Measurements from ENCODE around the gene MFSD6. TPM values are rescaled to one million over a fixed set of nuclear protein-coding genes. Genes with fewer than 3 reads are reported as not detected.

MFSD6 gene
- total RNA-seq, 2 experiments from 2014 or later, result 34.1 to 37.1 TPM

DNA sequence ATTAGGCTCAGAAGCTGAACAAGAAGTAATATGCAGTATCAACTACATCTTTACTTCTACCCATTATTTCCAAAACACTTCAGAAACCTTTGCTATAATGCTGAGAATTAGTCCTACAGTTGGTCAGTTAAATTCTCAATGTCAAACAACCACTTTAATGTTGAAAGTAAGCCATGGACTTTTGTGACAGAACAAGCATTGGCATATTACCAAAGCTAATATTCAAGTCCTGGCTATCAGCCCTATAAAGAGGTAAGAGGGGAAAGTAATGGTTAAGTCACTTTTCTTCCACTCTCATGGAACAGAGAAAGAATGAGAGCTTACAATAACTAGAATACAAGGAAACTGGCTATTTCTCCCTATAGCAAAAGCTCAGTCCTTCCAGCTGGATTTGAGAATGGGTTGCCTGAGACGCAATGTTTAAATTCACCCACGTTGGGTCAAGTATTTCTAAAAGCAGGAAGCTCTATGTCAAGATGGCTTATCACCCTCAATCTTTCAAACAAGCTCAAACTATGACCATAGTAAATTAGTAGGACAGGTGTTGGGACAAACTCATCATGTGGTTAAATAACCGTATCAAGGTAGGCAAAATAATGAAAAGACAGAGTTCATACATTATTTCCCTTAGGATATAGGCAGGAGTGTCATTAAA lies 31.4 kb upstream of the MFSD6 start:
- no peak for DNase-seq
- ChIA-PET POLR2A (no interaction called here), CTCF (interaction anchor here (0.7 to 1.2 kb wide), 3 partner anchors 11 to 288 kb away, joined by 3 read pairs; no protein-coding TSS in a partner anchor)
- Mint-ChIP-seq H3K9me3 (no peaks in the 10 kb centered on the region), H3K36me3 (no peaks in the 10 kb centered on the region), H3K4me1 (ENCODE audit: low read depth) (no peaks in the 10 kb centered on the region), H3K4me3 (no peak overlapping the region), H3K27ac (no peak overlapping the region), H3K27me3 (no peaks in the 10 kb centered on the region)
- intact Hi-C loops (cut with micrococcal nuclease), result no loop called here

DNA sequence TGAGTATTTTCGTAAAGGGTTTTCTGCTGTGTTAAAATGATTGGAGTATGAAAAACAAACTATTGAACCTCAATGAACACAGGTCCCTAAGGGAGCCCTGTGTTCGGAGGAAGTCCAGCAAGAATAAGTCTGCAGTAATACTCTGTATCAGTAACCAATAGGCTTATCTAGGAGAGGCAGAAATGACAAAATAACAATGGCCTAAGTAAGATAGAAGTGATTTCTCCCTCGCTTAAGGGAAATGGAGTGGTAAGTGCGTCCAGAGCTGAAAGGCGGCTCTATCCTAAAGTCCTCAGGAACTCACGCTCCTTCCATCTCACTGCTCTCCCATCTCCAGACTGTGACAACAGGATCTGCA lies 29.3 kb upstream of the MFSD6 start:
- H3K27ac Mint-ChIP-seq, result no peak overlapping the region
- DNase-seq, result no peak
- H3K9me3 Mint-ChIP-seq, result no peaks in the 10 kb centered on the region
- ChIA-PET POLR2A (no interaction called here), CTCF (no interaction called here)
- H3K4me3 Mint-ChIP-seq, result no peak overlapping the region
- peaks cover 4% of the 10 kb centered on the region for H3K4me1 Mint-ChIP-seq (ENCODE audit: low read depth)
- H3K27me3 Mint-ChIP-seq, result no peaks in the 10 kb centered on the region
- intact Hi-C loops (cut with micrococcal nuclease), result no loop called here
- no peaks in the 10 kb centered on the region for H3K36me3 Mint-ChIP-seq

DNA sequence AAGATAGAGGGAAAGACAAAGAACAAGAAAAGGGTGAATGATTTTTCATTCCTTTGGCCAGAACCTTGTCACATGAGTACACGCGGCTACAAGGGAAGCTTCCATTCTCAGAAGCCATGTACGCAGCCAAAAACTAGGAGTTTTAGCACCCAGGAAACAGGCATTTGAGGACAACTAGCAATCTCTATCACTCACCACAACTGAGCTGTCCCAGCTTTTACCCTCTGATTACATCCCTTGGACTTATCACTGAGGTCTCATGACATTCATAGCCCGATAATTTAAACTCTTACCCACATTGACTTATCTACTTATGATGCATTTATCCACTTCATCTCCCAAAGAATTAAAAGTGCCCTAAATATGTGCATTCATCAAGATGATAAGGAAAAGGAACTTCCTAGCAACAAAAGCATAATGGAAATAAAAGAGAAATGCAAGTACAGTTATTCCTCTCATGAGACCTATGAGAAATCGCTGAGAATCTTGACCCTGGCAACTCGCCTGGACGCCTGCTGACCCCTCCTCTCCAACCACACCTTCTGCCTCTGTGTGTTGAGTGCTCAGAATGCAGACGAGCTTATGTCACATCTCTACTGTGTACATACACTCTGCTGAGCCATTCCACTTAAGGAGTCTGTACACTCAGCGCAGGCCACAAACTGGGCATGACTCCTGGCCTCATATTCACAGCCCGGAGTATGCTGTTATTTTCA lies 28.7 kb upstream of the MFSD6 start:
- H3K4me3 Mint-ChIP-seq, result no peak overlapping the region
- H3K9me3 Mint-ChIP-seq, result no peaks in the 10 kb centered on the region
- peaks cover 4% of the 10 kb centered on the region for H3K4me1 Mint-ChIP-seq (ENCODE audit: low read depth)
- POLR2A ChIA-PET, result no interaction called here
- no peaks in the 10 kb centered on the region for H3K27me3 Mint-ChIP-seq
- CTCF ChIA-PET, result no interaction called here
- H3K36me3 Mint-ChIP-seq, result no peaks in the 10 kb centered on the region
- DNase-seq, result no peak
- H3K27ac Mint-ChIP-seq, result no peak overlapping the region
- intact Hi-C loops (cut with micrococcal nuclease), result no loop called here

DNA sequence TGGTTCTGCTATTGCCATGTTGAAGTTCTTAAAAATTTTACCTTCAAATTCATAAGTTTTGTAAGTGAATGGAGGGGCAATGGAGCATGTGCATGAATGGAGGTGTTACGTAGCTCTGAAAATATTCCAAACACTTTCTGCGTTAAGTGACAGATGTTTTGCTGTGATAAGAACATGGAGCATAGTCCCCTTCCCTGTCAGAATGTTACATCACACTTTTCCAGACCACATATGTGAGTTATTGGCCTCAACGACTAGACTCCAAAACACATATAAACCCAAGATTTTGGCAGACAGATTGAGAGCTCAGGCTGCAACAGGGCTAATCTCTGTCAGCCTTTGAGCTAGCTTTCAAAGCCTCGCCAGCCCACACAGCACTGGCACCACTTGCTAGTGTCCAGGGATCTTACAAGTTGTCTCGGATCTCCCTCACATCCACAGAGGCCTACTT lies 27.2 kb upstream of the MFSD6 start:
- ChIA-PET POLR2A (no interaction called here), CTCF (interaction anchor here (0.9 to 1.7 kb wide), 3 partner anchors 11 to 423 kb away, joined by 3 to 5 read pairs (median 5); no protein-coding TSS in a partner anchor)
- Mint-ChIP-seq H3K4me3 (no peak overlapping the region), H3K36me3 (no peaks in the 10 kb centered on the region), H3K27ac (no peak overlapping the region), H3K9me3 (no peaks in the 10 kb centered on the region), H3K4me1 (ENCODE audit: low read depth) (peaks cover 4% of the 10 kb centered on the region), H3K27me3 (no peaks in the 10 kb centered on the region)
- intact Hi-C loops (cut with micrococcal nuclease), result loop anchor here (5.0 kb wide), 1 partner anchor 566 kb away; no protein-coding TSS in a partner anchor
- no peak for DNase-seq

DNA sequence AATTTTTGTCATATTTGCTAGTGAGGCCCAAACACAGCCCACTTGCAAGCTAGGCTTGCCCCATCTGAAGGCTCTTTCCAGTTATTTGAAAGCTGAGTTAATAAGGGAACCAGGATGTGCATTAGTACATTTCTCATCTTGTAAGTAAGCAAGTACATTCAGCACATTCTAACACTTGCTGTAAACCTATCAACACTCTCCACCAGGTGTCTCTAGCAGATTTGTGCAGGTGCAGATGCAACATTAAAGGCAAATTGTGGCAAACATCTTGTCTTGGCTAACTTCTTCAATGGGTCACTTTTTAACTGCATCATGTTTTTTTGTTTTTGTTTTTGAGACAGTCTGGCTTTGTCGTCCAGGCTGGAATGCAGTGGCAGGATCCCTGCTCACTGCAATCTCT lies 25.3 kb upstream of the MFSD6 start:
- peaks cover 4% of the 10 kb centered on the region for H3K4me1 Mint-ChIP-seq (ENCODE audit: low read depth)
- H3K27me3 Mint-ChIP-seq, result no peaks in the 10 kb centered on the region
- no peak for DNase-seq
- CTCF ChIA-PET, result interaction anchor here (0.6 to 1.7 kb wide), 11 partner anchors 9 to 565 kb away, joined by 3 to 5 read pairs (median 3); no protein-coding TSS in a partner anchor
- H3K36me3 Mint-ChIP-seq, result no peaks in the 10 kb centered on the region
- no peak overlapping the region for H3K4me3 Mint-ChIP-seq
- H3K27ac Mint-ChIP-seq, result no peak overlapping the region
- intact Hi-C loops (cut with micrococcal nuclease), result loop anchor here (1.0 to 5.0 kb wide), 5 partner anchors 22 to 564 kb away; no protein-coding TSS in a partner anchor
- POLR2A ChIA-PET, result interaction anchor here (0.7 kb wide), 1 partner anchor 251 kb away, joined by 3 read pairs; no protein-coding TSS in a partner anchor
- no peaks in the 10 kb centered on the region for H3K9me3 Mint-ChIP-seq

DNA sequence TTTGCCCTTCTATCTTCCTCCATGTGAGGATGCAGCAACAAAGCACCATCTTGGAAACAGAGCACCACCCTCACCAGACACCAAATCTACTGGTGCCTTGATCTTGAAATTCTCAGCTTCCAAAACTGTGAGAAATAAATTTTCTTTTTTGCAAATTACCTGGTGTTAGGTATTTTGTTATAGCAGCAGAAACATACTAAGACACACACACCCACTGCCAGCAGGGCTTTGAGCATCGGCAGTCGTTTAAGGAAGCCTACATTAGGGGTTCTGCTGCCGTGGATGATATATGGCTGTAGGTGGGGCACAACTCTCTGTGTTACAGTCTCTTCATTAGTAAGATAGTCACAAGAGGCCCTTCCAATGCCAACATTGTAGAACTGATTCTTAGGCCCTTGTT lies 20.7 kb upstream of the MFSD6 start:
- Mint-ChIP-seq H3K27ac (no peak overlapping the region), H3K4me1 (ENCODE audit: low read depth) (peaks cover 4% of the 10 kb centered on the region), H3K9me3 (no peaks in the 10 kb centered on the region), H3K4me3 (no peak overlapping the region), H3K27me3 (peaks cover 1% of the 10 kb centered on the region), H3K36me3 (no peaks in the 10 kb centered on the region)
- ChIA-PET CTCF (interaction anchor here (0.9 kb wide), 1 partner anchor 10 kb away, joined by 3 read pairs; no protein-coding TSS in a partner anchor), POLR2A (no interaction called here)
- intact Hi-C loops (cut with micrococcal nuclease), result no loop called here
- no peak for DNase-seq

DNA sequence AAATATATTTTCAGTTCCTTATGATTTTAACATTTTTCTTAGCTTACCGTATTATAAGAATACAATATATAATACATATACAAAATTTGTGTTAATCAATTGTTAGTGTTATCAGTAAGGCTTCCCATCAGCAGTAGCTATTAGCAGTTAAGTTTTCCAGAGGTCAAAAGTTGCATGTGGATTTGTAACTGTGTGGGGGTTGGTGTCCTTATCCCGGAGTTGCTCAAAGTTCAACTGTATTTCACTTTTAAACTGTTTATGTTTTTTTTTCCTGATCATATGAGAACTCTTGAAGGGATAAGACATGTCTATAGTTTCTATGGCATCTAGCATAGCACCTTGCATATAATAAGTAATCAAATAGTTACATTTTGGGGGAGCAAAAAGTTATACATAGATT lies 11.9 kb upstream of the MFSD6 start:
- no peaks in the 10 kb centered on the region for H3K4me1 Mint-ChIP-seq (ENCODE audit: low read depth)
- intact Hi-C loops (cut with micrococcal nuclease), result no loop called here
- no peaks in the 10 kb centered on the region for H3K27me3 Mint-ChIP-seq
- DNase-seq, result no peak
- H3K9me3 Mint-ChIP-seq, result no peaks in the 10 kb centered on the region
- no peaks in the 10 kb centered on the region for H3K36me3 Mint-ChIP-seq
- POLR2A ChIA-PET, result no interaction called here
- CTCF ChIA-PET, result no interaction called here
- H3K27ac Mint-ChIP-seq, result no peak overlapping the region
- H3K4me3 Mint-ChIP-seq, result no peak overlapping the region

DNA sequence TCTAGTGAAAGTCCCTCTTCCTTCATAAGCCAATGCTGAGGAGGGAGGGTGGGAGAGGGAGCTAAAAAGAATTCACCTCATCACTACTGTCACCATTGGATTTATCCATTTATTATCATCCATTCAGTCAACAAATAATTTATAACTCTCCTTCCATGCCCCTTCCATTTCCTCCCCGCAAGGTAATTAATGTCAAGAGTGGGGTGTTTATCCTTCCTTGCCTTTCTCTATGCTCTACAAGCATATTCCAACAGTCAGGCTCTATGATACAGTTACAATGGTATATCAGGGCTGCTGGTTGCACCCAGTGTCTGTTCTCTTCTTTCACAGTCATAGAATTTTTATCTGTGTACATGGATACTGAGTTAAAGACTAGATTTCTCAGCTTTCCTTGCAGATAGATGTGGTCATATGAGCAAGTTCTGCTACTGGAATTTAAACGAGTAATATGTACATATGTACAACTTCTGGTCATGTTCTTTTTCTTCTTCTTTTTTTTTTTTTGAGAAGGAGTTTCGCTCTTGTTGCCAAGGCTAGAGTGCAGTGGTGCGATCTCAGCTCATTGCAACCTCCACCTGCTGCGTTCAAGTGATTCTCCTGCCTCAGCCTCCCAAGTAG lies 5.1 kb upstream of the MFSD6 start:
- H3K9me3 Mint-ChIP-seq, result no peaks in the 10 kb centered on the region
- no peaks in the 10 kb centered on the region for H3K27me3 Mint-ChIP-seq
- intact Hi-C loops (cut with micrococcal nuclease), result loop anchor here (10.0 kb wide), 2 partner anchors 362 to 958 kb away; partner anchors contain the start of gene WDR75
- ChIA-PET POLR2A (no interaction called here), CTCF (no interaction called here)
- H3K4me1 Mint-ChIP-seq (ENCODE audit: low read depth), result peaks cover 9% of the 10 kb centered on the region
- H3K4me3 Mint-ChIP-seq, result no peak overlapping the region
- H3K27ac Mint-ChIP-seq, result no peak overlapping the region
- DNase-seq, result no peak
- no peaks in the 10 kb centered on the region for H3K36me3 Mint-ChIP-seq

DNA sequence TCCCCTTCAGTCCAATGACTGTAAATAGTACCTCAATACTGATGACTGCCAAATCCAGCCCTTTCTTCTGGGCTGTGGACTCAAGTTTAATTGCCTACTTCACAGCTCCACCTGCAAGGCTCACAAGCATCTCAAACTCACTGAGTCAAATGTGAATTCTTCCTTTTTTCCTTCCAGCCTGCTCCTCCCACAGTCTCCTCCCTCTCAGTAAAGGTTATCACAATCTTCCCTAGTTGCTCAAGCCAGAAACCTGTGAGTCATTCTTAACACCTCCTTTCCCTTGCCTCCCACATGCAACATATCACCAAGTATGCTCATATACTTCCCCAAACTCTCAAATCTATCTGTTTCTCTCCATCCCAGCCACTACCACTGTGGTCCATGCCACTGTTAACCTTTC lies 3.7 kb upstream of the MFSD6 start:
- intact Hi-C loops (cut with micrococcal nuclease), result loop anchor here (1.0 to 10.0 kb wide), 5 partner anchors 22 to 960 kb away; partner anchors contain the start of gene WDR75
- Mint-ChIP-seq H3K9me3 (no peaks in the 10 kb centered on the region), H3K4me3 (no peak overlapping the region), H3K27ac (no peak overlapping the region), H3K4me1 (ENCODE audit: low read depth) (peaks cover 11% of the 10 kb centered on the region), H3K36me3 (no peaks in the 10 kb centered on the region), H3K27me3 (no peaks in the 10 kb centered on the region)
- ChIA-PET POLR2A (no interaction called here), CTCF (no interaction called here)
- peak; percentile 50 for DNase-seq

DNA sequence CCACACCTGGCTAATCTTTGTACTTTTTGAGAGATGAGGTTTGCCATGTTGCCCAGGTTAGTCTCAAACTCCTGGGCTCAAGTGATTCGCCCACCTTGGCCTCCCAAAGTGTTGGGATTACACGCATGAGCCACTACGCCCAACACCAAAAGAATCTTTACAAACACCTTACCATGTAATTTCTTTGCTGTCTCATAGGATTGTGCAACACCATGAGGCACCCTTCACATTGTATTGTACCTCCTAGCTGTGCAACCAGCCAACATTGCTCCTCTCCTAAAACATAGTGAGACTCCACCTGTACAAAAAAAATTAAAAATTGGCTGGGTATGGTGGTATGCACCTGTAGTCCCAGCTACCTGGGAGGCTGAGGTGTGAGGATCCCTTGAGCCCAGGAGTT lies 3.1 kb upstream of the MFSD6 start:
- H3K36me3 Mint-ChIP-seq, result no peaks in the 10 kb centered on the region
- H3K9me3 Mint-ChIP-seq, result no peaks in the 10 kb centered on the region
- POLR2A ChIA-PET, result no interaction called here
- peaks cover 16% of the 10 kb centered on the region for H3K4me1 Mint-ChIP-seq (ENCODE audit: low read depth)
- H3K27me3 Mint-ChIP-seq, result no peaks in the 10 kb centered on the region
- intact Hi-C loops (cut with micrococcal nuclease), result loop anchor here (2.0 to 10.0 kb wide), 7 partner anchors 22 to 1272 kb away; partner anchors contain the start of genes ASNSD1, INPP1, NABP1 and WDR75
- CTCF ChIA-PET, result no interaction called here
- DNase-seq, result no peak
- H3K27ac Mint-ChIP-seq, result no peak overlapping the region
- H3K4me3 Mint-ChIP-seq, result no peak overlapping the region

DNA sequence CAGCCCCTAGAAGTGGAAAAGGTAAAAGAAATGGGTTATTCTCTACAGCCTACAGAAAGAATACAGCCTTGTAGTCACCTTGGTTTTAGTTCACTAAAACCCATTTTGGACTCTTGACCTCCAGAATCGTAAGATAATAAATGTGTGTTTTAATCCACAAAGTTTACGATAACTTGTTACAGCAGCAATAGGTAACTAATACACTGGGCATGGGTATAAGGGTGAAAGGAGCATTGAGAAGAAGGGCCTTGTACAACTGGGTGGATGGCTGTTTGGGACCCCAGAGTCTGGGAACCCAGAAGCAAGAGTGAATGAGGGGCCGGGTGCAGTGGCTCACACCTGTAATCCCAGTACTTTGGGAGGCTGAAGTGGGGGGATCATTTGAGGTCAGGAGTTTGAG lies 2.2 kb upstream of the MFSD6 start:
- ChIA-PET CTCF (no interaction called here), POLR2A (no interaction called here)
- Mint-ChIP-seq H3K4me1 (ENCODE audit: low read depth) (peaks cover 18% of the 10 kb centered on the region), H3K27me3 (no peaks in the 10 kb centered on the region), H3K36me3 (no peaks in the 10 kb centered on the region), H3K9me3 (no peaks in the 10 kb centered on the region), H3K27ac (no peak overlapping the region), H3K4me3 (no peak overlapping the region)
- intact Hi-C loops (cut with micrococcal nuclease), result loop anchor here (2.0 to 10.0 kb wide), 7 partner anchors 23 to 1271 kb away; partner anchors contain the start of genes ASNSD1, INPP1, NABP1 and WDR75
- DNase-seq, result no peak

DNA sequence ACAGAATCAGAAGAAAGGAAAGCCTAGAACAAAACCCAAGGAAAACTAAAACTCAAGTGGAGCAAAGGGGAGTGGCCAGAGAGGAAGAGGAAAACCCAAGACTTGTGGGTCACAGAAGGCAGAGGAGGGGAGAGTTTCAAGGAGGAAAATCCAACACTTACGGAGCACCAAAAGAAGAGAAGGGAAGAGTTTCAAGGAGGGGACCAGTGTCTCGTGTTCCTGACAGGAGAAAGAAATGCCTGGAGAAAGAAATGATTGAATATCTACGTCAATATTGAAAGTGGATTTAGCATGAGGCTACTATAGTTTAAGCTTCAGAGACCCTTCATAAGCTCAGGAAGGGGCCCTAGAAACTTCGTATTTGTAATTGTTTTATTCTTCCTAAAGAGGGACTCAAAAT lies 1.4 kb upstream of the MFSD6 start:
- ChIA-PET POLR2A (interaction anchor here (0.8 to 1.3 kb wide), 5 partner anchors 9 to 244 kb away, joined by 3 to 6 read pairs (median 3); partner anchors contain the start of gene INPP1), CTCF (interaction anchor here (0.6 to 0.7 kb wide), 2 partner anchors 269 to 355 kb away, joined by 3 read pairs; no protein-coding TSS in a partner anchor)
- no peak overlapping the region for H3K4me3 Mint-ChIP-seq
- DNase-seq, result no peak
- peaks cover 25% of the 10 kb centered on the region for H3K4me1 Mint-ChIP-seq (ENCODE audit: low read depth)
- no peaks in the 10 kb centered on the region for H3K27me3 Mint-ChIP-seq
- no peak overlapping the region for H3K27ac Mint-ChIP-seq
- H3K9me3 Mint-ChIP-seq, result no peaks in the 10 kb centered on the region
- intact Hi-C loops (cut with micrococcal nuclease), result loop anchor here (1.0 to 10.0 kb wide), 7 partner anchors 65 to 1270 kb away; partner anchors contain the start of genes ASNSD1, INPP1, NABP1 and WDR75
- H3K36me3 Mint-ChIP-seq, result no peaks in the 10 kb centered on the region
